ENCODE results near the gene ARHGEF28. TPM values are rescaled to one million over a fixed set of nuclear protein-coding genes. Genes with fewer than 3 reads are reported as not detected.

Gene ARHGEF28
- total and polyA plus RNA-seq, 2 donors (not counting 1 experiment from before 2014, with no cell fraction given) = not detected

DNA sequence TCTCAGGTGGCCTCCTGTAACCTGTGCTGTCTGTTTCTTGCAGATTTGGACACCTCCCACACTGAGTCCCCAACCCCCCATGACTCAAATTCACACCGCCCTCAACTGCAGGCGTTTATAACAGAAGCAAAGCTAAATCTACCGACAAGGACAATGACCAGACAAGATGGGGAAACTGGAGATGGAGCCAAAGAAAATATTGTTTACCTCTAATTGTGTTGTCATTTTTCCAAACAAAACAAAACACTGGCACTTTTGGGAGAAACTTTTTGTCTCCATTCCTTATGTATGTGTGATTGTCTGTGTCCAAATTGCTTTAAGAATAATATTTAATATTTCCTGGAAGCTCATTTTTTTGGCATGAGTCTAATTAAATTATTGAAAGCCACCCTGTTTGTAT, 314.8 kb downstream of the ARHGEF28 start:
- WGBS (ENCODE audit: insufficient coverage) = no CpG with 5 or more reads among the region's 3 CpGs
- Histone ChIP-seq H3K4me1 (ENCODE audit: control insufficient read depth in 2 of 2, insufficient read depth in 2 of 2, low read length in 2 of 2) (no peaks in the 10 kb centered on the region), H3K9me3 (ENCODE audit: control extremely low read depth in 1 of 3, control insufficient read depth in 2 of 3, insufficient read depth in 1 of 3, low read length in 2 of 3) (peaks cover 0 to 4% (median 3%) of the 10 kb centered on the region in 3 donors), H3K36me3 (replicated peaks in 1 of 2; ENCODE audit: control extremely low read depth in 1 of 2, control insufficient read depth in 1 of 2, extremely low read depth in 1 of 2, insufficient read depth in 2 of 2, low read length in 1 of 2) (no peaks in the 10 kb centered on the region), H3K27ac (ENCODE audit: low read length in 2 of 2) (no peak overlapping the region), H3K27me3 (replicated peaks in 1 of 4; ENCODE audit: control extremely low read depth in 1 of 4, control insufficient read depth in 3 of 4, insufficient read depth in 4 of 4, low read length in 3 of 4) (peaks cover 0 to 4% (median 0%) of the 10 kb centered on the region in 4 experiments), H3K4me2 (replicated peaks; ENCODE audit: low read depth, low read length, poor library complexity, severe bottlenecking) (no peak overlapping the region), H3K9ac (ENCODE audit: low read length) (no peak overlapping the region), H3K4me3 (ENCODE audit: control extremely low read depth in 1 of 5, extremely low read depth in 1 of 5, insufficient read depth in 1 of 5, low read depth in 2 of 5, low read length in 4 of 5) (no peak overlapping the region), H3K79me2 (ENCODE audit: control insufficient read depth, insufficient read depth, low read length) (no peaks in the 10 kb centered on the region), H2AFZ (ENCODE audit: insufficient read depth, low read depth, low read length, poor library complexity, severe bottlenecking) (no peak overlapping the region), H4K20me1 (ENCODE audit: control insufficient read depth, insufficient read depth, low read length, poor library complexity, severe bottlenecking) (no peaks in the 10 kb centered on the region)
- ATAC-seq (ENCODE audit: low read depth) = no peak
- Mint-ChIP-seq H3K4me3 (no peak overlapping the region), H3K4me1 (no peaks in the 10 kb centered on the region), H3K27me3 (peaks cover 20% of the 10 kb centered on the region), H3K27ac (no peak overlapping the region), H3K9me3 (ENCODE audit: insufficient read depth) (peaks cover 3% of the 10 kb centered on the region)
- TF ChIP-seq, protein P1, sequence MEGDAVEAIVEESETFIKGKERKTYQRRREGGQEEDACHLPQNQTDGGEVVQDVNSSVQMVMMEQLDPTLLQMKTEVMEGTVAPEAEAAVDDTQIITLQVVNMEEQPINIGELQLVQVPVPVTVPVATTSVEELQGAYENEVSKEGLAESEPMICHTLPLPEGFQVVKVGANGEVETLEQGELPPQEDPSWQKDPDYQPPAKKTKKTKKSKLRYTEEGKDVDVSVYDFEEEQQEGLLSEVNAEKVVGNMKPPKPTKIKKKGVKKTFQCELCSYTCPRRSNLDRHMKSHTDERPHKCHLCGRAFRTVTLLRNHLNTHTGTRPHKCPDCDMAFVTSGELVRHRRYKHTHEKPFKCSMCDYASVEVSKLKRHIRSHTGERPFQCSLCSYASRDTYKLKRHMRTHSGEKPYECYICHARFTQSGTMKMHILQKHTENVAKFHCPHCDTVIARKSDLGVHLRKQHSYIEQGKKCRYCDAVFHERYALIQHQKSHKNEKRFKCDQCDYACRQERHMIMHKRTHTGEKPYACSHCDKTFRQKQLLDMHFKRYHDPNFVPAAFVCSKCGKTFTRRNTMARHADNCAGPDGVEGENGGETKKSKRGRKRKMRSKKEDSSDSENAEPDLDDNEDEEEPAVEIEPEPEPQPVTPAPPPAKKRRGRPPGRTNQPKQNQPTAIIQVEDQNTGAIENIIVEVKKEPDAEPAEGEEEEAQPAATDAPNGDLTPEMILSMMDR (IDR thresholded peaks at IDR 0.05) = no peak
- no peak for TF ChIP-seq EZH2 (IDR thresholded peaks at IDR 0.05; ENCODE audit: borderline replicate concordance, insufficient read depth, low read depth, low read length, poor library complexity, severe bottlenecking)
- CTCF ChIA-PET = no interaction called here
- DNase-seq = no peak
- intact Hi-C loops (cut with micrococcal nuclease) = no loop called here
- POLR2A ChIA-PET = no interaction called here

DNA sequence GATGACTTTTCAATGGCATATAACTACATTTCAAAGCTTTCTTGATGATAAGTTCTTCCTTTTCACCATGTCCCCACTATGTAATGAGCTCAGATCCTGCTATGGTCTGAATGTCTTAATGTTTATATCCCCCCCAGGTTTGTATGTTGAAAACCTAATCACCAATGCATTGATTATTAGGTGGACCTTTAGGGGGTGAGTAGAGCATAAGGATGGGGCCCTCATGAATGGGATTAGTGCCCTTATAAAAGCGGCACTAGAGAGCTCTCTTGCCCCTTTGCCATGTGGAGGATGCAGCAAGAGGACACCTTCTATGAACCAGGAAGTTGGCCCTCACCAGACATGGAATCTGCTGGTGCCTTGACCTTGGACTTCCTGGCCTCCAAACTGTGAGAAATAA, 316.8 kb downstream of the ARHGEF28 start:
- Histone ChIP-seq H3K79me2 (ENCODE audit: control insufficient read depth, insufficient read depth, low read length) (no peaks in the 10 kb centered on the region), H3K4me3 (ENCODE audit: control extremely low read depth in 1 of 5, extremely low read depth in 1 of 5, insufficient read depth in 1 of 5, low read depth in 2 of 5, low read length in 4 of 5) (no peak overlapping the region), H3K27me3 (replicated peaks in 1 of 4; ENCODE audit: control extremely low read depth in 1 of 4, control insufficient read depth in 3 of 4, insufficient read depth in 4 of 4, low read length in 3 of 4) (peaks cover 0 to 4% (median 0%) of the 10 kb centered on the region in 4 experiments), H2AFZ (ENCODE audit: insufficient read depth, low read depth, low read length, poor library complexity, severe bottlenecking) (no peak overlapping the region), H3K36me3 (replicated peaks in 1 of 2; ENCODE audit: control extremely low read depth in 1 of 2, control insufficient read depth in 1 of 2, extremely low read depth in 1 of 2, insufficient read depth in 2 of 2, low read length in 1 of 2) (no peaks in the 10 kb centered on the region), H3K9me3 (ENCODE audit: control extremely low read depth in 1 of 3, control insufficient read depth in 2 of 3, insufficient read depth in 1 of 3, low read length in 2 of 3) (peaks cover 0 to 4% (median 3%) of the 10 kb centered on the region in 3 donors), H4K20me1 (ENCODE audit: control insufficient read depth, insufficient read depth, low read length, poor library complexity, severe bottlenecking) (no peaks in the 10 kb centered on the region), H3K4me1 (ENCODE audit: control insufficient read depth in 2 of 2, insufficient read depth in 2 of 2, low read length in 2 of 2) (no peaks in the 10 kb centered on the region), H3K9ac (ENCODE audit: low read length) (no peak overlapping the region), H3K27ac (ENCODE audit: low read length in 2 of 2) (no peak overlapping the region), H3K4me2 (replicated peaks; ENCODE audit: low read depth, low read length, poor library complexity, severe bottlenecking) (no peak overlapping the region)
- Mint-ChIP-seq H3K27ac (no peak overlapping the region), H3K4me3 (no peak overlapping the region), H3K9me3 (ENCODE audit: insufficient read depth) (peaks cover 3% of the 10 kb centered on the region), H3K27me3 (peaks cover 14% of the 10 kb centered on the region), H3K4me1 (no peaks in the 10 kb centered on the region)
- ChIA-PET POLR2A (no interaction called here), CTCF (no interaction called here)
- WGBS (ENCODE audit: insufficient coverage) = 92% methylated on average over 1 of the region's 1 CpG
- no peak for ATAC-seq (ENCODE audit: low read depth)
- intact Hi-C loops (cut with micrococcal nuclease) = no loop called here
- DNase-seq = no peak
- TF ChIP-seq, protein P1 (IDR thresholded peaks at IDR 0.05) = no peak
- TF ChIP-seq EZH2 (IDR thresholded peaks at IDR 0.05; ENCODE audit: borderline replicate concordance, insufficient read depth, low read depth, low read length, poor library complexity, severe bottlenecking) = no peak

Data from B cell (primary cell).